HL-60 (cell line): Measurements from ENCODE around the gene GHRL.

Source experiments
- DNase-seq, 2 experiments: peaks; one replicate each; pipeline ENCODE4 v3.0.0-alpha.2; 2010 to 2020; ENCODE audit warnings: low read depth in 1 of 2, low spot score in 1 of 2
- H3K27ac ChIP-seq: fragments of 250-450 bp; sonication (Bioruptor Pico); replicated peaks from 2 replicates; pipeline ENCODE4 v1.5.1; 2020; ENCODE audit warnings: mild to moderate bottlenecking, moderate library complexity
- H3K27me3 ChIP-seq: fragments of 250-450 bp; sonication (Bioruptor Pico); 2 replicates; pipeline ENCODE4 v1.5.1; 2021; ENCODE audit warnings: mild to moderate bottlenecking, moderate library complexity; ENCODE audit not compliant: insufficient read depth, poor library complexity, severe bottlenecking
- H3K4me3 ChIP-seq: replicated peaks from 2 replicates; pipeline ENCODE4 v1.5.1; 2011; ENCODE audit warnings: mild to moderate bottlenecking, control low read depth, low read length; ENCODE audit not compliant: insufficient read depth
- CTCF ChIP-seq: IDR thresholded peaks from one replicate; pipeline ENCODE4 v1.5.1; 2011; ENCODE audit warnings: low read length, control low read depth, inconsistent platforms; ENCODE audit not compliant: insufficient read depth
- GABPA ChIP-seq: IDR thresholded peaks from 2 replicates; pipeline ENCODE4 v1.6.1; 2012; ENCODE audit warnings: low read depth
- POLR2AphosphoS5 ChIP-seq: IDR thresholded peaks from 2 replicates; pipeline ENCODE4 v1.6.1; 2012; ENCODE audit warnings: low read depth
- SPI1 ChIP-seq: IDR thresholded peaks from 2 replicates; pipeline ENCODE4 v1.6.1; 2012; ENCODE audit warnings: low read depth, mild to moderate bottlenecking, borderline replicate concordance
- TF ChIP-seq, protein P1 (sequence below): IDR thresholded peaks from 2 replicates; pipeline ENCODE4 v1.6.1; 2012; ENCODE audit warnings: low read depth; ENCODE audit not compliant: insufficient replicate concordance

GHRL gene

DNA sequence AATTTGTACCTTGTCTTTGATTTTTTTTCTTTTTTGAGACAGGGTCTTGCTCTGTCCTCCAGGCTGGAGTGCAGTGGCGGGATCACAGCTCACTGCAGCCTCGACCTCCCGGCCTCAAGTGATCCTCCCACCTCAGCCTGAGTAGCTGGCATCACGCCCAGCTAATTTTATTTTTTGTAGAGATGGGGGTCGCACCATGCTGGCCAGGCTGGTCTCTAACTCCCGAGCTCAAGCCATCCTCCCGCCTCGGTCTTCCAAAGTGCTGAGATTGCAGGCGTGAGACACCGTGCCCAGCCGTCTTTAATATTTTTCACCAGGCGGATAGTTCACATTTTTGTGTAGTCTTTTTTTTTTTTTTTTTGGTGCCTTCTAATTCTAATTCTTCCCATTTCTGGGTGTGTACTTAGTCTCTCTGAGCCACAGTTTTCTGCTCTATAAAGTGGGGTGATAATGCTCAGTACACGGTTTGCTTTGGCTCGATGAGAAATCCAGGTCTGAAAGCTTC, 45.0 kb downstream of the GHRL start:
- Histone ChIP-seq H3K27me3 (no peaks in the 10 kb centered on the region), H3K27ac (peak overlapping the region; percentile 22; the same call in 1 of the 2 replicates), H3K4me3 (peak overlapping the region; percentile 92; the same call in 1 of the 2 replicates)
- no peak for DNase-seq
- TF ChIP-seq SPI1: no peak
- no peak for TF ChIP-seq GABPA
- TF ChIP-seq POLR2AphosphoS5: no peak
- TF ChIP-seq CTCF: no peak
- TF ChIP-seq, protein P1, sequence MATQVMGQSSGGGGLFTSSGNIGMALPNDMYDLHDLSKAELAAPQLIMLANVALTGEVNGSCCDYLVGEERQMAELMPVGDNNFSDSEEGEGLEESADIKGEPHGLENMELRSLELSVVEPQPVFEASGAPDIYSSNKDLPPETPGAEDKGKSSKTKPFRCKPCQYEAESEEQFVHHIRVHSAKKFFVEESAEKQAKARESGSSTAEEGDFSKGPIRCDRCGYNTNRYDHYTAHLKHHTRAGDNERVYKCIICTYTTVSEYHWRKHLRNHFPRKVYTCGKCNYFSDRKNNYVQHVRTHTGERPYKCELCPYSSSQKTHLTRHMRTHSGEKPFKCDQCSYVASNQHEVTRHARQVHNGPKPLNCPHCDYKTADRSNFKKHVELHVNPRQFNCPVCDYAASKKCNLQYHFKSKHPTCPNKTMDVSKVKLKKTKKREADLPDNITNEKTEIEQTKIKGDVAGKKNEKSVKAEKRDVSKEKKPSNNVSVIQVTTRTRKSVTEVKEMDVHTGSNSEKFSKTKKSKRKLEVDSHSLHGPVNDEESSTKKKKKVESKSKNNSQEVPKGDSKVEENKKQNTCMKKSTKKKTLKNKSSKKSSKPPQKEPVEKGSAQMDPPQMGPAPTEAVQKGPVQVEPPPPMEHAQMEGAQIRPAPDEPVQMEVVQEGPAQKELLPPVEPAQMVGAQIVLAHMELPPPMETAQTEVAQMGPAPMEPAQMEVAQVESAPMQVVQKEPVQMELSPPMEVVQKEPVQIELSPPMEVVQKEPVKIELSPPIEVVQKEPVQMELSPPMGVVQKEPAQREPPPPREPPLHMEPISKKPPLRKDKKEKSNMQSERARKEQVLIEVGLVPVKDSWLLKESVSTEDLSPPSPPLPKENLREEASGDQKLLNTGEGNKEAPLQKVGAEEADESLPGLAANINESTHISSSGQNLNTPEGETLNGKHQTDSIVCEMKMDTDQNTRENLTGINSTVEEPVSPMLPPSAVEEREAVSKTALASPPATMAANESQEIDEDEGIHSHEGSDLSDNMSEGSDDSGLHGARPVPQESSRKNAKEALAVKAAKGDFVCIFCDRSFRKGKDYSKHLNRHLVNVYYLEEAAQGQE: no peak

DNA sequence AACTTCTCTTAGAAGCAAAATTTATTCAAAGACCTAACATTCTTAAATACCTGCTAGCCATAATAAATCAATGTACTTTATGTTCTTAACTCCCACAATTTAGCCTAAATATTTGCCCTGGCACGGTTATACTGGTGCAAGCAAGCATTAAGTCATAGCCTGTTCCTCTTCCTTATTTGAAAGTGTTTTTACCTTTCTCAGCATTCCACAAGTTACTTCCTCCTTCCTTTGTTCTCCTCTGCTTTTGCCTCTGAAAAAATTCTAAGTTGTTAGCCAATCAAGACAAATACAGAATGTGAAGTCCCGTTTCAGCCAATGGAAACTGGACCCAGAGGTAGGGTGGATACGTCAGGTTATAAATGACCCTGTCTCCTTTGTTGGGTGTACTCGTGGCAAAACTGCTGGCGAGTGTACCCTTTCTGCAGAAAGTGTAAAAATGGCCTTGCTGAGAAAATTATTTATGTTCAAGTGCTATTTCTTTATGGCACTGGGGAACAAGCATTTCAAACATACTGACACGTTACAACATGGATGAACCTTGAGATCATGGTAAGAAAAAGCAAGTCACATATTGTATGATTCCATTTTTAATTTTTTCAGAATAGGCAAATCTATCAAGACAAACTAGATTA, 47.5 kb downstream of the GHRL start:
- Histone ChIP-seq H3K4me3 (no peak overlapping the region), H3K27me3 (no peaks in the 10 kb centered on the region), H3K27ac (peak overlapping the region; percentile 35)
- peak; percentile 64; the same call in 1 of the 2 replicates for TF ChIP-seq SPI1
- TF ChIP-seq GABPA: no peak
- no peak for TF ChIP-seq POLR2AphosphoS5
- peak in 1 of 2 experiments; percentile 23 for DNase-seq

DNA sequence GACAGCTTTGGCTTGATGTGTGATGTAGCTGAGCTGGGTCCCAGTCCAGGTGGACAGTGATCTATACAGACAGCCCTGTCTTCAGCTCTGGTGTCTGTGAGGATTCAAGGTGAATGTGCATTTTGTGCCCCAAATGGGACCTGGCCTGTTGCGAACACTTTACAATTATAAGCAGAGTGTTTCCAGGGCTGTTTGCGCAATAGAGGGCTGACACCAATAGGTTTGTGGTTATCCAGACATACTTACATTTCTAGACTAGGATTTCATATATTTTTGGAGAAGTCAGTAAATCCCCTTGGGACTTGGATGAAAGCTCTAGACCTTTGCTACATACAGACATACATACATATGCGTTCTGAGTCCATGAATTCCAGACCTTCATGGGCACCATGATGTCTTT, 48.7 kb downstream of the GHRL start:
- peak in 1 of 2 experiments; percentile 33 for DNase-seq
- TF ChIP-seq POLR2AphosphoS5 (no peak), SPI1 (no peak)
- TF ChIP-seq, protein P1: no peak
- Histone ChIP-seq H3K27me3 (no peaks in the 10 kb centered on the region), H3K4me3 (no peak overlapping the region), H3K27ac (no peak overlapping the region)

DNA sequence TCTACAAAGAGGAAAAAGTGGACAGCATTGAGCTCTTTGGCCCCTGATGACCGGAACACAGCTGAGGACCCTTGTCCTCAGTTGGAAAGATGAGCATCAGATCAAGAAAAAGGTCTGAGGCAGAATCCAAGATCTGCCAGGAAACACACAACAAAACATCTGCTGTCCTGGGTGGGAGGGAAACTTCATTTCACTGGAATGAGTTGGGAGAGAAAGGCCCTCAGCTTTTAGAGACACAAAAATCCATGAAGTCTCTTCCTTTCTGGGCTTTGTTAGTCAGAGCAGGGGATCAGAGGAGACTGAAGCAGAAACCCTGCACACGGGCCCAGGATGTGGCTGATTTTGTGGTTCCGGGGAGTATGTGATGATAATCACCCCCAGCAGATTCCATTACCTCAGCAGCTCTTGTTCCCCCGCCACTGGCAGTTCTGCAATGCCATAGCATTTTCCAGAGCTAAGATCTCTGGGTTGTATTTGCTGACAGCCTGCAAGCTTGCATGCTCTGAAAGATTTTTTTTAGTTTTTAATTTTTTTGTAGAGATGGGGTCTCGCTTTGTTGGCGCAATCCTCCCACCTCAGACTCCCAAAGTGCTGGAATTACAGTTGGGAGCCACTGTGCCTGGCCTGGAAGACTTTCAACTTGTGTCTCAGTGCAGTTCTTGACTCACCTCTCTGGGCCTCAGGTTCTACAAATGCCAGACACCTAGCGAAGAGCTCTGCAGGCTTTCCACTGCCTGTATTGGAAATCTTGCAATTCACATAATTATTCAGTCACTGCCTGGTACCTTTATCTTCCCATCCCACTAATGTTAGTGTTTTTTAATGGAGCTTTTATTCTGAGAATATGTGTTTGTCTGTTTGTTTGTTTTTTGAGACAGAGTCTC, 50.3 kb downstream of the GHRL start:
- TF ChIP-seq POLR2AphosphoS5 (0 out of 2 replicates have a peak, but pooled peaks have one; percentile 46), GABPA (no peak), SPI1 (peak; percentile 37; the same call in 1 of the 2 replicates)
- TF ChIP-seq, protein P1: no peak
- peak in 1 of 2 experiments; percentile 74 for DNase-seq
- no peaks in the 10 kb centered on the region for H3K27me3 ChIP-seq
- H3K4me3 ChIP-seq: no peak overlapping the region
- H3K27ac ChIP-seq: peak overlapping the region; percentile 48
